GM12878 (cell line): Measurements from ENCODE around the gene EFCAB7. TPM values are rescaled to one million over a fixed set of nuclear protein-coding genes. Genes with fewer than 3 reads are reported as not detected.

ENCODE experiments used
- ATAC-seq: fragments of 200-7000 bp; cut with Tn5 transposase; 3 replicates; pipeline ENCODE4 v1.9.1; 2020; ENCODE audit warnings: mild to moderate bottlenecking, moderate library complexity
- BruUV-seq: library from RNA; stranded (reverse); fragments of 400-500 nt; replicated peaks from 2 replicates; lab custom pipeline; 2021; lab: Mats Ljungman, UMichigan
- CTCF ChIA-PET: fragments of 300-600 bp; sonication (Branson Sonifier 250); formaldehyde crosslinking; extraction: SDS; loops from one replicate; lab custom pipeline; 2021; ENCODE audit warnings: inconsistent platforms; lab: Yijun Ruan, JAX
- POLR2A ChIA-PET: fragments of 350-600 bp; formaldehyde crosslinking; extraction: SDS; loops from one replicate; lab custom pipeline; 2021; ENCODE audit warnings: inconsistent platforms; lab: Charles Lee
- RAD21 ChIA-PET: fragments of 300-600 bp; sonication (Branson Sonifier 250); formaldehyde crosslinking; loops from one replicate; lab custom pipeline; 2023; ENCODE audit warnings: antibody characterized with exemption; ENCODE audit not compliant: unreplicated experiment; lab: Charles Lee
- SMC1A ChIA-PET: fragments of 300-600 bp; sonication (Branson Sonifier 250); formaldehyde crosslinking; loops from one replicate; lab custom pipeline; 2023; ENCODE audit not compliant: unreplicated experiment, uncharacterized antibody; lab: Charles Lee
- DNase-seq: peaks from one replicate; pipeline ENCODE4 v3.0.0-alpha.2; 2011; ENCODE audit warnings: low read depth, low spot score
- FAIRE-seq: peaks from 3 replicates; lab custom pipeline; 2011; peaks lifted over from hg19 to GRCh38; lab: Jason Lieb, UNC
- H2AFZ ChIP-seq: 2 replicates; pipeline ENCODE4 v1.6.0; 2011; ENCODE audit warnings: low read depth, low read length, control low read depth; ENCODE audit not compliant: control insufficient read depth
- H3K27ac ChIP-seq: 2 replicates; pipeline ENCODE4 v1.5.1; 2011; ENCODE audit warnings: control low read depth; ENCODE audit not compliant: control insufficient read depth, insufficient read depth
- H3K27me3 ChIP-seq, 2 experiments: replicated peaks in 1 of 2; 2 replicates each; pipeline versions ENCODE4 v1.6.0 to v1.6.1; 2011; ENCODE audit warnings: low read length in 1 of 2; ENCODE audit not compliant: control insufficient read depth in 2 of 2, insufficient read depth in 2 of 2
- H3K36me3 ChIP-seq, 2 experiments: 2 replicates each; pipeline ENCODE4 v1.5.1; 2011; ENCODE audit warnings: low read length in 1 of 2; ENCODE audit not compliant: control insufficient read depth in 2 of 2, insufficient read depth in 2 of 2
- H3K4me1 ChIP-seq: 2 replicates; pipeline ENCODE4 v1.6.1; 2011; ENCODE audit warnings: mild to moderate bottlenecking, low read length, moderate library complexity, mixed read lengths; ENCODE audit not compliant: control insufficient read depth, insufficient read depth
- H3K4me2 ChIP-seq: 2 replicates; pipeline ENCODE4 v1.6.0; 2011; ENCODE audit warnings: control low read depth; ENCODE audit not compliant: control insufficient read depth, insufficient read depth
- H3K4me3 ChIP-seq: fragments of 200-600 bp; sonication (generic); 2 replicates; pipeline ENCODE4 v1.5.1; 2016
- H3K79me2 ChIP-seq: 2 replicates; pipeline ENCODE4 v1.6.0; 2011; ENCODE audit warnings: low read length; ENCODE audit not compliant: control insufficient read depth, insufficient read depth
- H3K9ac ChIP-seq: 2 replicates; pipeline ENCODE4 v1.8.0; 2011; ENCODE audit warnings: low read length, control low read depth, mixed read lengths; ENCODE audit not compliant: control insufficient read depth, insufficient read depth
- H3K9me3 ChIP-seq: replicated peaks from 3 replicates; pipeline ENCODE4 v1.5.1; 2011; ENCODE audit warnings: mild to moderate bottlenecking, low read length; ENCODE audit not compliant: control insufficient read depth, insufficient read depth
- H4K20me1 ChIP-seq: 2 replicates; pipeline ENCODE4 v1.6.0; 2011; ENCODE audit not compliant: control insufficient read depth, insufficient read depth
- MLLT1 ChIP-seq: fragments of 450-650 bp; IDR thresholded peaks from 2 replicates; pipeline ENCODE4 v1.6.1; 2016; ENCODE audit warnings: mild to moderate bottlenecking
- WGBS: methylation state at CpG from one replicate; pipeline ENCODE4 v1.1.6; 2016; ENCODE audit warnings: low lambda C conversion rate; ENCODE audit not compliant: insufficient replicate concordance, insufficient coverage; ENCODE audit errors: missing lambda C conversion rate; 5-methylcytosine and 5-hydroxymethylcytosine counted together
- in situ Hi-C: fragments of 300-500 bp; cut with MboI; formaldehyde crosslinking; loops from 9 replicates; pipeline ENCODE4 v1.14.3; 2018; ENCODE audit warnings: mixed read lengths
- intact Hi-C: fragments of 100-400 bp; cut with micrococcal nuclease; formaldehyde crosslinking; loops from one replicate; pipeline ENCODE4 v1.14.2; 2022; ENCODE audit not compliant: unreplicated experiment
- polyA plus RNA-seq, 11 experiments: library from polyadenylated mRNA; depleted of rRNA in 4 of 11; unstranded in 6 of 11; stranded (reverse) in 5 of 11; fragments of >200 nt; fragmentation: Nextera tagmentation in 4 of 11; fragmentation: Illumina TruSeq in 1 of 11; extraction: Ambion mirVana in 4 of 11; extraction: Trizol in 1 of 11; gene quantifications; 1 replicate in 1 of 11; 2 replicates in 10 of 11; pipeline versions ENCODE4 v1.2.1 to v1.2.3, GENCODE V29; 2011 to 2016; ENCODE audit warnings: inconsistent platforms in 2 of 11, missing spikeins in 2 of 11, low read depth in 1 of 11
- total RNA-seq, 4 experiments: library from RNA; depleted of rRNA in 3 of 4; stranded (reverse); fragments of >200 nt in 3 of 4; fragmentation: Illumina TruSeq in 1 of 4; extraction: Trizol in 1 of 4; gene quantifications; 2 replicates each; pipeline versions ENCODE4 v1.2.1 to v1.2.3, GENCODE V29; 2013 to 2021
- TF ChIP-seq, protein P1 (sequence below): fragments of 450-650 bp; conservative IDR thresholded peaks from 2 replicates; pipeline ENCODE4 v1.6.1; 2017; ENCODE audit warnings: mild to moderate bottlenecking, moderate library complexity

Gene EFCAB7
- total and polyA plus RNA-seq, 10 of the 15 experiments (the other 5 are each of a cell fraction or from before 2014, with no cell fraction given) = 4.4 to 9.8 (median 5.7) TPM

DNA sequence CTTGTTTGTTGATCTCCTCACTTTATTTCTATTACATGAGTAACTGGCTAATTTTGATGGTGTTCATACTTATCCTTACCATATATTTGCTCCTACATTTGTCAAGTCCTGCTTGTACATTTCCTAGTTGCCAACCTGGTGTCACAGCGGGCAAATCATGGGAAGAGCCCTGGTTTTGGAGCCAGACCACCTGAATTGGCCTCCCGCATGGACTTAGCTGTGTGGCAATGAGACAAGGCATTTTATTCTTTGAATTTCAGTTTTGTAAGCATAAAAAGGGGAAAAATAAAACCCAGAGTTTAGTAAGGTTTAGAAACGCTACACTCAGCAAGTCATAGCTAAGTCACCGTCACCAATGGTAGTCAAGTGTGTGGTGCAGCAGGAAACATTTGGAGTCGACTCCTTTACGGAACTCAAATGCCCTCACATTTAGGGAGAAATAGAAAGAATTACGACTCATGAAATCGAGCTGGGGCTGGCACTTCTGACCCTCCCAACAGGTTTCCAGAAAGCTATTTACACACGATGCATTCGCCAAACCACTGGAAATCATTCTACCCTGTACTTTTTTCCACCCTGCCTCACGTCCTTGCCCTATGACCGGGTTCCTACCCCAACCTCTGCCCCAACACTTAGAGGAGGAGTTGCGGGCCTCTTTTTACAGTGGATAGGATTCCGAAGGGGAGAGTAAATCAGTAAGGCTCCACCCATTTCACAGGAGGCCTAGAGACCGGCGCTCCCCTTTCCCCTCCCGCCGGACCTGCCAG lies 69.4 kb downstream of the EFCAB7 start:
- TF ChIP-seq MLLT1 = peak; percentile 63; the same call in 1 of the 2 replicates
- TF ChIP-seq, protein P1, sequence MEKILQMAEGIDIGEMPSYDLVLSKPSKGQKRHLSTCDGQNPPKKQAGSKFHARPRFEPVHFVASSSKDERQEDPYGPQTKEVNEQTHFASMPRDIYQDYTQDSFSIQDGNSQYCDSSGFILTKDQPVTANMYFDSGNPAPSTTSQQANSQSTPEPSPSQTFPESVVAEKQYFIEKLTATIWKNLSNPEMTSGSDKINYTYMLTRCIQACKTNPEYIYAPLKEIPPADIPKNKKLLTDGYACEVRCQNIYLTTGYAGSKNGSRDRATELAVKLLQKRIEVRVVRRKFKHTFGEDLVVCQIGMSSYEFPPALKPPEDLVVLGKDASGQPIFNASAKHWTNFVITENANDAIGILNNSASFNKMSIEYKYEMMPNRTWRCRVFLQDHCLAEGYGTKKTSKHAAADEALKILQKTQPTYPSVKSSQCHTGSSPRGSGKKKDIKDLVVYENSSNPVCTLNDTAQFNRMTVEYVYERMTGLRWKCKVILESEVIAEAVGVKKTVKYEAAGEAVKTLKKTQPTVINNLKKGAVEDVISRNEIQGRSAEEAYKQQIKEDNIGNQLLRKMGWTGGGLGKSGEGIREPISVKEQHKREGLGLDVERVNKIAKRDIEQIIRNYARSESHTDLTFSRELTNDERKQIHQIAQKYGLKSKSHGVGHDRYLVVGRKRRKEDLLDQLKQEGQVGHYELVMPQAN = no peak
- ChIA-PET CTCF (interaction anchor here (0.5 to 4.7 kb wide), 8 partner anchors 12 to 1615 kb away, joined by 3 to 29 read pairs (median 4); no protein-coding TSS in a partner anchor), SMC1A (interaction anchor here (0.9 to 2.9 kb wide), 7 partner anchors 9 to 35 kb away, joined by 3 to 10 read pairs (median 4); no protein-coding TSS in a partner anchor), RAD21 (interaction anchor here (1.0 to 2.6 kb wide), 6 partner anchors 12 to 34 kb away, joined by 3 to 11 read pairs (median 4); no protein-coding TSS in a partner anchor), POLR2A (interaction anchor here (0.6 to 3.1 kb wide), 3 partner anchors 17 to 131 kb away, joined by 3 to 11 read pairs (median 6); no protein-coding TSS in a partner anchor)
- Histone ChIP-seq H3K4me3 (peak overlapping the region; percentile 86), H3K27me3 (no peaks in the 10 kb centered on the region), H3K4me1 (no peaks in the 10 kb centered on the region), H3K79me2 (peaks cover 37% of the 10 kb centered on the region), H4K20me1 (no peaks in the 10 kb centered on the region), H2AFZ (peak overlapping the region; percentile 76), H3K27ac (peak overlapping the region; percentile 78), H3K36me3 (no peaks in the 10 kb centered on the region), H3K9me3 (no peaks in the 10 kb centered on the region), H3K4me2 (peak overlapping the region; percentile 77), H3K9ac (peak overlapping the region; percentile 89)
- FAIRE-seq = no peak
- TSS peak; percentile 71 for BruUV-seq
- ATAC-seq = no peak
- in situ Hi-C loops (no loop called here), intact Hi-C loops (no loop called here)
- 35% methylated on average over 17 of the region's 18 CpGs for WGBS
- peak; percentile 20 for DNase-seq
